A549 (cell line): ENCODE results near the gene GDAP2.

ENCODE experiments used
- CTCF ChIP-seq: fragments of >200 bp; sonication (Bioruptor Twin); formaldehyde crosslinking; IDR thresholded peaks from 3 replicates; pipeline ENCODE4 v1.5.1; 2016
- E2F6 ChIP-seq: IDR thresholded peaks from 2 replicates; pipeline ENCODE4 v1.6.1; 2012; ENCODE audit warnings: low read depth, borderline replicate concordance
- ESRRA ChIP-seq: fragments of 150-350 bp; IDR thresholded peaks from 2 replicates; pipeline ENCODE4 v1.6.1; 2014; ENCODE audit warnings: mild to moderate bottlenecking, low read length, borderline replicate concordance
- HDAC2 ChIP-seq: fragments of 200-600 bp; sonication (generic); IDR thresholded peaks from 2 replicates; pipeline ENCODE4 v1.6.1; 2016
- JUN ChIP-seq, 2 experiments: fragments of >200 bp; sonication (Bioruptor Twin); formaldehyde crosslinking; IDR thresholded peaks; 2 replicates in 1 of 2; 3 replicates in 1 of 2; pipeline ENCODE4 v1.6.1; 2016 to 2017
- MYC ChIP-seq: IDR thresholded peaks from 2 replicates; pipeline ENCODE4 v1.6.1; 2012; ENCODE audit warnings: mild to moderate bottlenecking, inconsistent platforms, low read length, improper control_type of control experiment, borderline replicate concordance
- POLR2A ChIP-seq: IDR thresholded peaks from 2 replicates; pipeline ENCODE4 v1.6.1; 2012; ENCODE audit warnings: mild to moderate bottlenecking, low read length
- RAD21 ChIP-seq, 2 experiments: fragments of >200 bp in 1 of 2; sonication (Bioruptor Twin) in 1 of 2; formaldehyde crosslinking in 1 of 2; IDR thresholded peaks in 1 of 2; conservative IDR thresholded peaks in 1 of 2; 2 replicates in 1 of 2; 3 replicates in 1 of 2; pipeline ENCODE4 v1.6.1; 2012 to 2018; ENCODE audit warnings: inconsistent platforms in 1 of 2
- SMC3 ChIP-seq: fragments of >200 bp; sonication (Bioruptor Twin); formaldehyde crosslinking; IDR thresholded peaks from 3 replicates; pipeline ENCODE4 v1.6.1; 2018; ENCODE audit warnings: inconsistent platforms

- no peak for TF ChIP-seq SMC3
- no peak for TF ChIP-seq CTCF
- TF ChIP-seq POLR2A, result no peak
- TF ChIP-seq RAD21 (conservative IDR thresholded peaks at IDR 0.05 in 1 of 2, IDR thresholded peaks at IDR 0.05 in 1 of 2), result no peak
- TF ChIP-seq JUN (IDR thresholded peaks at IDR 0.05), result no peak
- no peak for TF ChIP-seq MYC
- TF ChIP-seq E2F6, result no peak
- no peak for TF ChIP-seq ESRRA
- TF ChIP-seq HDAC2, result no peak
Observed at GRCh38 chr1:117842408-117843170, 86.8 kb downstream of the GDAP2 start.
